ENCODE results near the gene ORC6. TPM values are rescaled to one million over a fixed set of nuclear protein-coding genes. Genes with fewer than 3 reads are reported as not detected.
"Not testable (repeated sequence)": the region's sequence is repeated elsewhere in the genome, so short reads cannot be mapped to it uniquely, and the experiment has no call there.

ORC6 gene
- 24.4 and 26.2 TPM in 2 replicates for total RNA-seq (2014; rRNA removed; shearing (Covaris generic))
- 22.6 and 28.0 TPM in 2 replicates for polyA plus RNA-seq (2015; cell fraction: cytosol; rRNA removed)
- polyA plus RNA-seq (2015; cell fraction: nucleus; rRNA removed): 35.2 and 53.6 TPM in 2 replicates

GRCh38 chr16:46689365-46690280 is at the start of gene ORC6:
Gene ORC6 (plus strand): TSS chr16:46689659. CDS start chr16:46689706, 47 bp downstream.
- DNase-seq (ENCODE audit: low read depth, low spot score): peak; percentile 94
- in situ Hi-C loops (cut with HindIII; ENCODE audit: low pct_unique_long_range_greater_than_20kb, low sequenced_read_pairs): no loop called here

- DNase-seq (ENCODE audit: low read depth, low spot score): peak; percentile 48
- in situ Hi-C loops (cut with HindIII; ENCODE audit: low pct_unique_long_range_greater_than_20kb, low sequenced_read_pairs): no loop called here
Observed at GRCh38 chr16:46648656-46649055, 40.8 kb upstream of the ORC6 start.

DNA sequence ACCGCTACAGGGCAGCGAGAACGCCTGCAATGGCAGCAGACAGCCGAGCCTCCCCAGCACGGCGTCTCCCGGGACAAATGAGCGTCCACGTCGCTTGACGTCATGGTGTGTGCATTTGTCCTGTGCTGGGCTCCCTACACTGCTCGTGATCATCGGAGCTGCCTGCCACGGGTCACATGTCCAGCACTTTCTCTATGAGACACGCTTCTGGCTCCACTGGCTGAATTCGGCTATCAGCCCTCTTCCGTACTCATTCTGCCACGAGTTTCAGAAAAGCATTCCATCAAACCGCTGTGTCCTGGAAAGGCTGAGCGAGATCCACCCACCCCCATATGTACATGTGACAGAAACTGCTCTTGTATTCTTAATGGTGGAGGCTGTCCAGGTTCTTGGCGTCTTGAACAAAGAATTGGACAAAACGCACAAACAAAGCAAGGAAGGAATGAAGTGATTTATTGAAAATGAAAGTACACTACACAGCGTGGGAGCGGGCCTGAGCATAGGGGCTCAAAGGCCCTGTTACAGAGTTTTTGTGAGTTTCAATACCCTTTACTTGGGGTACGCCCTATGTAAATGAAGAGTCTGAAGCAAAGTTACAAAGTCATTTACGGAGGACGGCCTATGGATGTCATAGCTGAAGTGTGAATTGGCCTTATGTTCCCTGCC is 39.7 kb upstream of the ORC6 start:
- in situ Hi-C loops (cut with HindIII; ENCODE audit: low pct_unique_long_range_greater_than_20kb, low sequenced_read_pairs): no loop called here
- DNase-seq (ENCODE audit: low read depth, low spot score): peak; percentile 98

DNA sequence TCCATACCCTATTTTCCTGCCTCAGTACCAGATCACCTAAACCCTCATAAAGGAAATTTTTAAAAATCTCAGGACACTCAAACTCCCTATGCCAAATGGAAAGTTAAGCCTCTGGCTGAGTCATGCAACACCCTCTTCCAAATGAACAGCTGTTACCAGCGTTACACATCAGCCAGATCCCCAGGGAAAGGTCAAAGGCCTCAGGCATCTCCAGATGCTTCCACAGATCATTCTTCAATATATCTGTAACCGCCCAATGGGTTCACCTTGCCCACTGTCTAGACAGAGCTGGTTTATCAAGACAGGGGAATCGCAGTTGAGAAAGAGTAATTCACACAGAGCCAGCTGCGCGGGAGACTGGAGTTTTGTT is 39.2 kb upstream of the ORC6 start:
- in situ Hi-C loops (cut with HindIII; ENCODE audit: low pct_unique_long_range_greater_than_20kb, low sequenced_read_pairs): no loop called here
- peak; percentile 77 for DNase-seq (ENCODE audit: low read depth, low spot score)

- no peak for DNase-seq (ENCODE audit: low read depth, low spot score)
- in situ Hi-C loops (cut with HindIII; ENCODE audit: low pct_unique_long_range_greater_than_20kb, low sequenced_read_pairs): no loop called here
Observed at GRCh38 chr16:46651305-46651704, 38.2 kb upstream of the ORC6 start.

DNA sequence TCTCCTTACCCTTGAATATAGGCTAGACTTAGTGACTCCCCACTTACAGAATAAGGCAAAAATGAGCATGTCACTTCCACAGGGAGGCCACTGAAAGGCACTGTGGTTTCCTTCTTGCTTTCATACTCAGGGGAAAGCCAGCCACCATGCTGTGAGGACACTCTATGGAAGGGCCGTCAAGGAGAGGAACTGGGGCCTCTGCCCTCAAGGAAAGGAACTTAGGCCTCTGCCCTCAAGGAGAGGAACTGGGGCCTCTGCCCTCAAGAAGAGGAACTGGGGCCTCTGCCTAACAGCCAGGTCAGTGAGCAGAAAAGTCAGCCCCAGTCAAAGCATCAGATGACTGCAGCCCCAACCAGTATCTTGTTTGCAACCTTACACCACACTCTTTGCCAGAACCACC is 30.5 kb upstream of the ORC6 start:
- in situ Hi-C loops (cut with HindIII; ENCODE audit: low pct_unique_long_range_greater_than_20kb, low sequenced_read_pairs): no loop called here
- DNase-seq (ENCODE audit: low read depth, low spot score): peak; percentile 19

DNA sequence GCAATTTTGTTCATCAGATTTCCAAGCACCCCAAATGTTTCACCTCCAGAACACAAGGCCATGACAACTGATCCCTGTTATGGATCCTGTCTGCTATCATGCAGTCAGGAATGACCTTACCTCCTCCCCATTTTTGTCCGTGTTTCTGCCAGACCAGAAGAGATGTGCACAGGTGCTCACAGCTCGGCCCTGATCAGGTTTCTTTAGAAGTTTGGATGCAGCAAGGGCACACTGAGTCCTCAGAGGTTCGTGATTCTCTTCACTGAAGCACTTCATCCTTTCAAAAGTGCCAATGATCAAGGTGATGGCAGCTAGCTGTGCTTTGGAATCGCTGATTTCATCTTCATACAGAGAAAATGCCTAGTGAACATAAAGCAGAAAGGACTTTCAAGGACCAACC is 27.3 kb upstream of the ORC6 start:
- in situ Hi-C loops (cut with HindIII; ENCODE audit: low pct_unique_long_range_greater_than_20kb, low sequenced_read_pairs): no loop called here
- DNase-seq (ENCODE audit: low read depth, low spot score): no peak

DNA sequence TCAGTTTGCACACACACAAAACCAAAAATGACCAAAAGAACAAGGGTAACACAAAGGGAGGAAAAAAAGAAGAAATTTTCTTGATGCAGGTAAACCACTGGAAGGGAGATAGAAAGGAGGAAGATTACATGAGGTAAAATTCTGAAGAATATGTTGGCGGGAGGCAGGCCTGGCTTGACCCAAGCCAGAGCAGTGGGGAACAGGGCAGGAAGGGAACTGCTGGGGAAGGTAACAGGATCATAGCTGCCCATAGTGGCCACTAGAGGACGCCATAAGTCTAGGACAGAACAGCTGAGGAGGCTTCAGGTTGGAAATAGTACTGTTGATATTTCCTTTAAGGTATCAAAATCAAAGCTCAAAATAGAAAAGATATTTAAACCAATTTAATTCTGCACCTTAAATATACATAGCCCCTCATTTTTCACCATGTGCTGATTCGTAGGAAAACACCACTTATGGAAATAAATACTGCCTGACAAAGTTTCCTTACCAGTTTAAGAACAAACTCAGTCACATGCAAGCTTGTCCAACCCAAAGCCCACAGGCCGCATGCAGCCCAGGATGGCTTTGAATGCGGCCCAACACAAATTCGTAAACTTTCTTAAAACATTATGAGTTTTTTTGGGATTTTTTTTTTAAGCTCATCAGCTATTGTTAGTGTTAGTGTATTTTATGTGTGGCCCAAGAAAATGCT is 16.0 kb upstream of the ORC6 start:
- in situ Hi-C loops (cut with HindIII; ENCODE audit: low pct_unique_long_range_greater_than_20kb, low sequenced_read_pairs): no loop called here
- peak; percentile 81 for DNase-seq (ENCODE audit: low read depth, low spot score)

DNA sequence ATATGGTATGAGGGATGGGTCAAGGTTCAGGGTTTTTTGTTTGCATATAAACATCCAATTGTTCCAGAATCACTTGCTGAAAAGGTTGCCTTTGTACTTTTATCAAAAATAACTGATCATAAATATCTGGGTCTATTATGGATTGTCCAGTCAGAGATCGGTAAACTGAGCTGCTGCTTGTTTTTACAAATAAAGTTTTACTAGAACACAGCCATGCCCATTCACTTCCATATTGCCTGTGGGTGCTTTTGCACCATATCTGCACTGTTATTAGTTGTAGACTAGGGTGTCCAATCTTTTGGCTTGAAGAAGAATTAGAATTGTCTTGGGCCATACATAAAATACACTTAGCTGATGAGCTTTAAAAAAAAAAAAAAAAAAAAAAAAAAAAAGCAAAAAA is 11.5 kb upstream of the ORC6 start:
- DNase-seq (ENCODE audit: low read depth, low spot score); in situ Hi-C loops (cut with HindIII; ENCODE audit: low pct_unique_long_range_greater_than_20kb, low sequenced_read_pairs): not testable (repeated sequence)

DNA sequence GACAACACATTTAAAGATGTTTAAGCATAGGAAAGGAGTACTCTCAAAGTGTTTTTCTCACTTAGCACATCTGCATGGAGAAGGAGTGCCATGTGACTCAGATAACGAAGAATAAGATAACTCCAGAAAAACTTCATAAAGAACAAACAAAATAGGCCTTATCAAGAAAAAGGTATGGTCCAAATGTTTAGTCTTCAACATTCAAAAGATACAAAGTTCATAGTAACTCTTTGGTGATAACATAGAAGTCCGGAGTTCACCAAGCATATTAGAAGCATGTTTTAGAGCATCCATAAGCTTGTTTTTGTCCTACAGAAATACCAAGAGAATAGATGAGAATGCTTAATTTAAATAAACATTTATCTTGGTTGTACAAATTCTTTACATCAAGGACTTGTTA is 7.6 kb upstream of the ORC6 start:
- DNase-seq (ENCODE audit: low read depth, low spot score); in situ Hi-C loops (cut with HindIII; ENCODE audit: low pct_unique_long_range_greater_than_20kb, low sequenced_read_pairs): not testable (repeated sequence)

- no peak for DNase-seq (ENCODE audit: low read depth, low spot score)
- in situ Hi-C loops (cut with HindIII; ENCODE audit: low pct_unique_long_range_greater_than_20kb, low sequenced_read_pairs): no loop called here
Observed at GRCh38 chr16:46686815-46687473, 2.5 kb upstream of the ORC6 start.

DNA sequence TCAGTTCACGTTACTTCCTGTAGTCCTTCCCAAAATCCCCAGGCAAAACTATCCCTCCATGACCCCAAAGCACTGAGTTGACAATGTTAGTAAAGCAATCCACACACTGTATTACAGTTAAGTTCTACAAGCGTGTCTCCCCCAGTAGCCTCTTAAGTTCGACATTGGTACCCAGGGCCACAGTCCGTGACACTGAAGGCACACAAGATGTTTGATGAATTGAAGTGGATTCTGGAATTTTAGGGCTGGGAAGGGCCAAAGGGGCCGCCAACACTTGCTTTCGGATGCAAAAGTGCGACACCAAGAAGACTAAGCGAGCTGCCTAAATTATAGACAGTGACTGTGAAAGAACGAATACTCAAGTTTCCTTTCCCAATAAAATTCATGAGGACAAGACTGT is 2.0 kb upstream of the ORC6 start:
- in situ Hi-C loops (cut with HindIII; ENCODE audit: low pct_unique_long_range_greater_than_20kb, low sequenced_read_pairs): no loop called here
- DNase-seq (ENCODE audit: low read depth, low spot score): no peak

- in situ Hi-C loops (cut with HindIII; ENCODE audit: low pct_unique_long_range_greater_than_20kb, low sequenced_read_pairs): no loop called here
- DNase-seq (ENCODE audit: low read depth, low spot score): no peak
Observed at GRCh38 chr16:46688101-46688653, 1.3 kb upstream of the ORC6 start.

DNA sequence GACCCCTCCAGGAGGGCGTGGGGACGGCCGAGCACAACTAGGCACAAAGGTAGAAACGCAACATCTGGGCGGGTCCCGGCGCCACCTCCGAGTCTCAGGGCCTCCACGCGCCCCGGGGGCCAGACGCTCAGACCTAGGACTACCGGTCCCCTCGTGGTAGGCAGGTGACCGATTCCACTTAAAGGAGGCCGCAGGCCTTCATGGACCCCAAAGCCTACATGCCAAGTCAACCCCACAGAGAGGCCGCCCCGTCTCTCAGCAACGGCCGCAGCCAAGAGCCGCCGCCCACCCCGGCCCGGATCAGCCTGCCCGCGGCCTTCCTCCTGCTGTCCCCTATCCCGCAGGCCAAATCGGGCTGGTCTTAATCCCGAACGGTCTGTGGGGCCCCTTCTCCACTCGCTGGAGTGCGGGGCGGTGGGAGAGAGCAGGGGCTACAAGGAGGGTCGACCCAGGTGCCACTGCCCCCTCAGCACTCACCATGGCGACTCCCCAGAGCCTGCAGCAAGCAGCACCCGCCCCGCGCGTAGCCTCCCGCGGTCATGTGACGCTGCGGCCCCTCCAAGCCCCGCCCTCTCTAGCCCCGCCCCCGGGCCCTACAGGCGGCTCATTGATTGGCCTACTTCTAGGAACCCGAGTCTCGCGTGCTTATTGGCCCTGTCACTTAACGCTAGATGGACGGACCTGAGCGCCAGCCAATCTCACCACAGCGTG is 650 bp upstream of the ORC6 start, which contains the start of gene VPS35:
TSS of gene VPS35 (minus strand) at position 525 of the 711 bp plus-strand sequence. CDS start at position 480, 45 bp downstream.
- in situ Hi-C loops (cut with HindIII; ENCODE audit: low pct_unique_long_range_greater_than_20kb, low sequenced_read_pairs): no loop called here
- DNase-seq (ENCODE audit: low read depth, low spot score): peak; percentile 98

- DNase-seq (ENCODE audit: low read depth, low spot score): peak; percentile 44
- in situ Hi-C loops (cut with HindIII; ENCODE audit: low pct_unique_long_range_greater_than_20kb, low sequenced_read_pairs): no loop called here
Observed at GRCh38 chr16:46690281-46691178, 1.1 kb downstream of the ORC6 start.

GRCh38 chr16:46691726-46692125 is 2.3 kb downstream of the ORC6 start:
- in situ Hi-C loops (cut with HindIII; ENCODE audit: low pct_unique_long_range_greater_than_20kb, low sequenced_read_pairs): no loop called here
- DNase-seq (ENCODE audit: low read depth, low spot score): no peak

All from SK-MEL-5 (cell line).